Medulla oblongata (tissue), 1 donor: Measurements from ENCODE around the gene ARHGEF7.
A peak's percentile ranks its signal among the peaks of the same experiment; 100 is the strongest.
"Not testable (repeated sequence)": the region's sequence is repeated elsewhere in the genome, so short reads cannot be mapped to it uniquely, and the experiment has no call there.

Source experiments
- DNase-seq: peaks from one replicate; pipeline ENCODE4 v3.0.0-alpha.2; 2015; ENCODE audit errors: extremely low spot score

Gene ARHGEF7

DNA sequence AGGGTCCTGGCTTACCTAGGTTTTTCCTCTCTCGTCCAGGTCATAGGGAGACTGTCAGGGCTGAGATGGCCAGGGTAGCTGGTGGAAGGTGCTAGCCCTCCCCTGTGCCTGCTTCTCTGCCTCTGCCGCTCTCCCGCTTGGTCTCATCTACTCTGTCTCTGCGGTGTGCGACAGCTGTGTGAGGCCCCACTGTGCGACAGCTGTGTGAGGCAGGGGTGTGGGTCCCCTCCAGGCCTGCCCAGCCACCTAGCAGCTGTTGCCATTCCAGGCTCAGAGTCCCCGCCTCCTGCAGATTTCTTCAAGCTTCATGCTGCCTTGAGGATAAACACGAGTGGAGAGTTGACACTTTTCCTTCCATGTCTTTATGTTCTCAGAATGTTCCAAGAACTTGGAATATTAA lies 53.0 kb downstream of the ARHGEF7 start:
- DNase-seq: no peak

GRCh38 chr13:111171112-111171511 lies 56.0 kb downstream of the ARHGEF7 start:
- no peak for DNase-seq

DNA sequence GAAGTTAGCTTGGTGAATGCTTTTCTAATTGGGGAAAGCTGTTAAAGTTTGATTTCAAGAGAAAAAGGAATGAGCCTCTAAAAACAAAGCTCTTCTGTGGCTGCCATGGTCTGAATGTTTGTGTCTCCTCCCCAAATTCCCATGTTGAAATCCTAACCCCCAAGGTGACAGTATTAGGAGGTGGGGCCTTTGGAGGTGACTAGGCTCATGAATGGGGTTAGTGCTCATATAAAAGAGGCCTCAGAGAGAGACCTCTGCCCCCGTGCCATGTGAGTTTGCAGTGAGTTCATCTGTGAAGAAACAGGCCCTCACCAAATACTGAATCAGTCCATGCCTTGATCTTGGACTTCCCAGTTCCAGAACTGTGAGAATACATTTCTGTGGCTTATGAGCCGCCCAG lies 56.5 kb downstream of the ARHGEF7 start:
- no peak for DNase-seq

GRCh38 chr13:111174377-111175114 lies 59.4 kb downstream of the ARHGEF7 start:
- no peak for DNase-seq

DNA sequence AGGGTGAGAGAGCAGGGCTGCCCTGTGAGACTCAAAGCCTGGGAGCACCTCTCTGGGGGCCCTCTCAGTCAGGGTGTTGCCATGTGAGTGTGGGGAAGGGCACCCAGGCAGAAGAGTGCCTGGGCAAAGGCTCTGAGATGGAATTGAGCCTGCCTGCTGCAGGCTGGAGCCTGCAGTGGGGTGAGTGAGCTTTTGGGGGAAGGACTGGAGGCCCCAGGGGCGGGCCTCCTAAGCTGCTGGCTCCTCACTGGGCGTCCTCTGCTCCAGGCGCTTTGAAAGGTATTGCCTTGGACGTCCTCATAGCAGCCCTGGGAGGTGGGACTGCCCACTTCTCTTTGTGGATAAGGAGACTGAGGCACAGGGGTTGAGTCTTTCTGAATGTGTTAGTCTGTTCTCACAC lies 60.3 kb downstream of the ARHGEF7 start:
- DNase-seq: no peak

GRCh38 chr13:111175935-111176334 lies 60.8 kb downstream of the ARHGEF7 start:
- DNase-seq: no peak

DNA sequence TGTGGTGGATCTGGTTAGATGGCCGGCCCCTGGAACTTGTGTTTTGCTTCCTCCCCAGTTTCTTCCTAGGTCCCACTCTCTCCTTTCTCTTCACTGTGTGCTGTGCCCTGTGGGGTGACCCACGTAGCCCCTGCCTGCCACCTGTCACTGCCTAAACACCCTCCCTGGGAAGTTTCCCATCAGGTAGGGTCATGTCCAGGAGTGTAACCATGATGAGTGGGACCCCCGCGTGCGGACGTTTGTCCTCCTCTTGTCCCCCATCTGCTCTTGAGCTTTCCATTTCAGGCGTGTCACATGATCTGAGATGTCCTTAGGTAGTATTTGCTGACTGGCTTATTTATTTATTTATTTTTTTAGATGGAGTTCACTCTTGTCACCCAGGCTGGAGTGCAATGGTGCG lies 61.3 kb downstream of the ARHGEF7 start:
- no peak for DNase-seq

GRCh38 chr13:111177081-111177711 lies 62.1 kb downstream of the ARHGEF7 start:
- peak; percentile 86 for DNase-seq

DNA sequence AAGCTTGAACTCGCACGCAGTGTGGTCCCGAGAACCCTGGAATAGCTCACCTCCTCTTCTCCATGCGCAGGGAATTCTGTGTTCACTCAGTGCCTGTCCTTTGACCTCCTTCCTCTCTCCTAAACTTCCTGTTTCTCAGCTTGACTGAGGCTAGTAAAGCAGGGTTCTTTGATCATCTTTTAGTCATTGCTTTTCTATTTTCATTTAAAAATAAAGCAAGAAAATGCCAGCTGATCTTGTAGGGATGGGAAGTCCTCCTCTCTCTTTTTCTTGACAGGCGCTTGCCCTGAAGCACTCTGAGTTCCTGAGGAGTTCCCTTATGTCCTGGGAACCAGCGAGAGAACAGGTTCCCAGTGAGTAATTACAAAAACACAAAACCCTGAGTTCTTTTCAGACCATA lies 62.8 kb downstream of the ARHGEF7 start:
- no peak for DNase-seq

GRCh38 chr13:111178402-111178801 lies 63.3 kb downstream of the ARHGEF7 start:
- peak; percentile 42 for DNase-seq

DNA sequence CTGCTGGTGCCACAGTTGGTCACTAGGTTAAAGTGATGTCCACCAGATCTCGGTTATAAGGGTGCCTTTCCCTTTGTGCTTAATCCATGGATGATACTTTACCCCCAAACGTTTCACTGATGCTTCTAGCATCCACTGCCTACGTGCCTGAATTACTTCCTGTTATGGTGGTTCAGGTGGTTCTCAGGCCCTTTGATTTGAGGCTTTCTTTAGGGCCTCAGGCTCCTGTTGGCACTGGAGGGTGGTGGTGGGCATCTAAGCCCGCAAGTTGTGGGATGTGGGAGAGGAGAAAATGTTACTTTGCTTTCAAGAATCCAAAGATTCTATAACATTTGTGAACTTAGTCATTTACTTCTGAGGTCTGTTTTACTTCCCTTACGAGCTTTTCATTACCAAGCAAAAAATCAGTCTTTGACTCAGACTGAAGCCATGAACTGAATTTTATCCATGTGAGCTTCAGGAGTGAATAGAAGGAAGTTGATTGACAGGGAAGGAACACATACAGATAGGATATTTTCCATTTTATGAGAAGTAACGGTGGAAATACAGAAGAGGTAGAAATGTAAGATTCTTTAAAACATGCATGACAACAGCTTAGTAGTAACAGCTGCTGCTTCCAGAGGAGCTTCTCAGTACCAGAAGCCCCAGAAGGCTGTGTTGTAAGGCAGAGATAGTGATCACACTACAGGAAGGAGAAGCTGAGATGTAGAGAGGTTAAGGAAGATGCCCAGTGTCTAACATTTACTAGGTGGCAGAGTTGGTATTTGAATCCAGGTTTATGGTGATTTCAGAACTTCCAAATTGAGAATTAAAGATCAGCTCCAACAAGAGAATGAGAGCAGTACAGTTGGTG lies 65.0 kb downstream of the ARHGEF7 start:
- DNase-seq: no peak

- no peak for DNase-seq
Measured at GRCh38 chr13:111181977-111182376, 66.9 kb downstream of the ARHGEF7 start.

DNA sequence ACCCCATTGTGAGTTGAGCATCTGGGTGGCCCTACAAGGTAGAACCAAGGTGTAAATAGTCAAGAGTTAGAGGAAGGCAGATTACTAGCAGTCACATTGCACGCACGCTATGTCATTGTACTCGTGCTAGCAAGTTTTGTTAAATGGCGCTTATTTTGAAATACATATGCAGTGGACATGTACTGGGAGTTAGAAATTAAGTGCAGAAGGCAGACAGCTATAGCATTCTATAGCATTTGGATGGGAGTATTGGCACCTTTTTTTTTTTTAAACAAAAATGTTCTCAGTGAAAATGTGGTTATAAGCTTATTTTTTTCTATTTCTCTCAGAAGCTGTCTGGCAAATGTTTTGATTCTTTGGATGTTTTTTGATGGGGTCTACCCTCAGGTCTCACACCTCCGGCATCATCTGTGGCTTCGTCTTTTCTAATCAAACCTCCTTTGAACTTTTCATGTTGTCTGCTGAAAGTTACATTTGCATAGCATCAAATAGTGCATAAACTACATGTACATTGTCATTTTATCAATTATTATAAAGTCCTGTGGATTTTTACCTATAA lies 68.1 kb downstream of the ARHGEF7 start:
- DNase-seq: no peak

GRCh38 chr13:111183959-111184358 lies 68.8 kb downstream of the ARHGEF7 start:
- DNase-seq: no peak

DNA sequence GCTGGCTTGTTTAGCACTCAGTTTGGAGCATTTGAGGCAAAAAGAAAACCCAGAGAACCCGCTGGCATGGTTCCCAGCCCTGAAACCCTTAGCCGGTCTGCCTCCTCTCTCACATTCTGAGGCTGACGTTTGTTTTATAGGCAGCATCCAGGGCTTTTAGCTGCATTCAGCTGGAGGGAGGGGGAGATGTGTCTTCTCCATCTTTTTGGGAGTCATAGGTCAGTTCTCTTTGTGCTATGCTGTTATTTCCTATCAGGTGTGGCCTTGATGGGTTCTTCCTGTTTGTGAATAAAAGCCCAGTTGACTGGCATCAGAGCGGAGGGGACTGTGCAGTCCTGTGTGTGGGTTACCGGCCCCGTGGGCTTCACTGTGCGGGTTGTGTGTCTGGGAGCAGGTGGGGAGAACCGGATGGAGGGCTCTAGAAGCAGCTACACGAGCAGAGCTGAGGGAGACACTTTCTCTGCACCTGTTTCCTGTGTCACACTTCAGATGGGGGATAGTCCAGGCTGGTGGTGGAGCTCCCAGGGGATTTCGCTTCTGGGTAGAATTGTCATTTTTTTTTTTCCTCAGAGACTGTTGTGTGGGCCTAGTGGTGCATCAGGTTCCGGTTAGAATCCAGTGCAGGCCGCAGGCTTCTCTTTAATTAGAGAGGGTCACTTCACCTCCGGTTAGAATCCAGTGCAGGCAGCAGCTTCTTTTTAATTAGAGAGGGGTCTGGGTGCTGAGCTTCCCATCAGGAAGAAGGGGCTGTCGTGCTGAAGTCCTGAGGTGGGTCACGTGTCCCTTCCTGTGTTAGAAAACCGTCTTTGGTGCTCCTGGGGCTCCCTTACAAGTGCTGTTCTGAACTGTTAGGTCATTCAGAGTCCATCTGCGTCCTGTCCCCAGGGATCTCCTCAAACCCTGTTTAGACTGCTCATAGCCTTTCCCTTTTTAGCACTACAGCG lies 69.6 kb downstream of the ARHGEF7 start:
- DNase-seq: peak; percentile 66

DNA sequence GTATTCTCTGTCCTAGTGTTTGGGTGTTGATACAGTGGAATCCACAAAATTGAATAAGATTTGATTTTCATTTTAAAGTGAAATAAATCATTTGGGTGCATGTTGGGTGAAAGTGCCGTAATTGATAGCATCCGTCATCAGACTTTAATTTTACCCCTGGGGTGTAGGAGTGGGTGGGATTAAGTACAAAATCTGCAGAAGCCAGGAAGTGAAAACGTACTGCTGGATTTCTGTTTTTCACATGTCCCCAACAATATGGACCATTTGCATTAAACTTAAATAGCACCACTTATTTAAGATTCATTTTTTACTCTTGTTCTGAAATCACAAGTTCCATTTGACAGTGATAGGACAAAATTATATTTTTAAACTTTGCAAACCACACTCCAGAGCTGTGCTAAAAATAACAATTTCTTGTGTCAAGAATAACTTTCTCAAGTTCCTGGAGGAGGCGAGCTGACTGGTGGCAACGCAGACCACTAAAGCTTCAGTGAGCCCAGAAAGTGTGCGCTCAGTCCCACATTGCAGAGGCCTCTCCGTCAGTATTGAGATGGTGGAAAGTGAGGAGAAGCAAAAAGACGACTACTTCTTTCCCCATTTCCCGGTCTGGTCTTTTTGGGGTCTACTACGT lies 71.3 kb downstream of the ARHGEF7 start:
- no peak for DNase-seq

DNA sequence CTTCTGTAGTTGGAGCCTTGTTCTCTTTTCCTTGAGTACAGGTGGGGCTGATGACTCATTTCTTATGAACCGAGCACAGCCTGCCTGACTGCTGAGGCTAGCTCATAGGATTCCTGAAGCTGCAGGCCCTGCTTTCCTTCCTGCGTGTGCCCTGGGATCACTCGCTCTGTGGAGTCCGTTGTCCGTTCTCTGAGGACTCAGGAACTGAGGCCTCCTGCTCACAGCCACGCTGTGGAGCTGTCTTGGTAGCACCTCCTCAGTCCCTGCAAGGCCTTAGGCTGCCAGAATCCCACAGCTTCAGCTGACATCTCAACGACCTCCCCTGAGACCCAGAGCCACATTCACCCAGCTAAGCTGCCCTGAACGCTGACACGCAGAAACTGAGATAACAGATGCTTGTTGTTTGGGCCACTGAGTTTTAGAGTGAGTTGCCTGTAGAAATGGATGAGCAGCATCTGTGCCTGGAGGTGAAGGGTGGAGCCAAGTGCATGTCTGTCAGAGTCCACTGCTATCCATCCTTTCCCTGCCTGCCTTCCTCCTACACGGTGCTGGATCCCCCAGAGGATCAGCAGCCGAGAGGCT lies 72.9 kb downstream of the ARHGEF7 start:
- DNase-seq: no peak

DNA sequence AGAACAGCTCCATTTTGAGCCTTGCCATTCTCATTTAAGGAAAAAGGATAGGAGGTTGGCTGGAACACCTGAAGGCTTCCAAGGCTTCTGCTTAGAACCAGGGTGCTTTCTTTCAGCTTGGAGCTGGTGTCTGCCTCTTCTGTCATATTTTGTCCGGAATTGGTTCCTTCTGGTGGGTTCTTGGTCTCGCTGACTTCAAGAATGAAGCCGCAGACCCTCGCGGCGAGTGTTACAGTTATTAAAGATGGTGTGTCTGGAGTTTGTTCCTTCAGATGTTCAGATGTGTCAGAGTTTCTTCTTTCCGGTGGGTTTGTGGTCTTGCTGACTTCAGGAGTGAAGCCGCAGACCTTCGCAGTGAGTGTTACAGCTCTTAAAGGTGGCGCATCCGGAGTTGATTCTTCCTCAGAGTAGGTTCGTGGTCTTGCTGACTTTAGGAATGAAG lies 74.0 kb downstream of the ARHGEF7 start:
- DNase-seq: not testable (repeated sequence)

DNA sequence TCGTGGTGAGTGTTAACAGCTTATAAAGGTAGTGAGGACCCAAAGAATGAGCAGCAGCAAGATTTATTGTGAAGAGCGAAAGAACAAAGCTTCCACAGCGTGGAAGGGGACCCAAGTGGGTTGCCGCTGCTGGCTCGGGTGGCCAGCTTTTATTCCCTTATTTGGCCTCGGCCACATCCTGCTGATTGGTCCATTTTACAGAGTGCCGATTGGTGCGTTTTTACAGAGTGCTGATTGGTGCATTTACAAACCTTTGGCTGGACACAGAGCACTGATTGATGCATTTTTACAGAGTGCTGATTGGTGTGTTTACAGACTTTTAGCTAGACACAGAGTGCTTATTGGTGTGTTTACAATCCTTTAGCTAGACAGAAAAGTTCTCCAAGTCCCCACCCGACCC lies 74.4 kb downstream of the ARHGEF7 start:
- not testable (repeated sequence) for DNase-seq

DNA sequence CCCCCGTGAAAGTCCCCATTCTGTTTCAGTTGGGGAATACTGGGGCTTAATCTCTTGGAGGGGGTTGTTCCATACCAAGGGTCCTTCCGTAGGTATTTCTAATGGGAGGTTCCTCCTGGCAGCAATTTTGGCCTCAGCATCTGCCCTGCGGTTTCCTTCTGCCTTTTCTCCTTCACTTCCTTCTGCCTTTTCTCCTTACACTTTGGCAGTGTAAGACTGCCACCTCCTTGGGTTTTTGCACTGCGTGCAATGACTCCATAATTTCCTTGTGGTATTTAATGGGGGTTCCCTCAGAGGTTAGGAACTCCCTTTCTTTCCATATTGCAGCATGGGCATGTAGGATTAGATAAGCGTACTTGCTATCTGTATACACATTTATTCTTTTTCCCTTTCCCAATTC lies 78.1 kb downstream of the ARHGEF7 start:
- not testable (repeated sequence) for DNase-seq
